B cell (primary cell): ENCODE measurements around the gene SERPINB7.

Experiments used
- CTCF ChIP-seq: fragments of 200-600 bp; IDR thresholded peaks from one replicate; pipeline ENCODE4 v1.8.0; 2022; ENCODE audit warnings: antibody characterized with exemption, mild to moderate bottlenecking
- EZH2 ChIP-seq: IDR thresholded peaks from 2 replicates; pipeline ENCODE4 v1.6.1; 2012; ENCODE audit warnings: borderline replicate concordance, low read depth, mild to moderate bottlenecking, moderate library complexity, low read length; ENCODE audit not compliant: insufficient read depth, poor library complexity, severe bottlenecking

DNA sequence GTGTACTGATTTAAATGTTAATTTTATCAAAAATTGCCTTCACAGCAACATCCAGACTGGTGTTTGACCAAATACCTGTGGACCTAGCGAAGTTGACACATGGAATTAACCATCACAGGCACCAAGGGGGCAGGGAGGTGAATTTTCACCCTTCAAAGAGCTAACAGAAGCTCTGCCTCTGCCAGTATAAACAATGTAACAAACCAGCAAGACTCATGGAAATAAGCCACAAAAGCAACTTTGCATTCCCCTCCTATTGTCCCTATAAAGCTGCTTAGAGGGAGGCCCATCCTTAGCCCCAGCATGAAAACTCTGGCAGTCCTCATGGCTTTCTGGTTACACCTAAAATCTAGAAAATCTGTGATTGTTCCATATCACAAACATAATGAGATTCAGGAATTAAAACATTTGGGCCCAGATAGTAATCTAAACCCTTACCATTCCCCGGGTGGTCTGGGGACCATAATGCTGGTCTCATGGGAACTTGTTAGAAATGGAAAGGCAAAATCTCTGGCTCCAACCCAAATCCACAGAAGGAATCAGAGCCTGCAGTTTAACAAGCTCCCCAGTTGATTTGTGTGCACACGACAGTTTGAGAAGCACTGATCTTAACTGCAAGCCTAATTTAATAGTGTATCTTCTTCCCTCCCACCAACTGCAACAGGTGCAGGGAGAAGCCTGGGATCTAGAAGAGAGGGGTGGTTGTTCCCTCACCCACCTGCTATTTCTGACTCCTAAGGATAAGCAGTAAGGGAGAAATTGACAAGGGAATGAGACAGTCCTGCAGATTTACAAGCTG is 49.3 kb upstream of the SERPINB7 start:
- TF ChIP-seq CTCF (no peak), EZH2 (no peak)
